ENCODE measurements around the gene ATL1. TPM values are rescaled to one million over a fixed set of nuclear protein-coding genes. Genes with fewer than 3 reads are reported as not detected.

The ATL1 gene
- total and polyA plus RNA-seq, 2 of the 13 experiments (the other 11 are each of a cell fraction or from before 2014, with no cell fraction given), result 0.60 to 0.65 TPM

GRCh38 chr14:50649691-50650090 is 89.7 kb downstream of the ATL1 start:
- FAIRE-seq (no peak), ATAC-seq (no peak), DNase-seq (ENCODE audit: low spot score) (no peak)
- no peak overlapping the region for H3K4me3 ChIP-seq (replicated peaks in 1 of 3; ENCODE audit: insufficient read depth in 1 of 3, low read depth in 2 of 3, low read length in 3 of 3)
- intact Hi-C loops (cut with micrococcal nuclease; ENCODE audit: unreplicated experiment), result no loop called here
- in situ Hi-C loops (cut with HindIII; ENCODE audit: extremely low pct_ligation_motif_present, low pct_unique_long_range_greater_than_20kb), result no loop called here
- no peak overlapping the region for H3K4me2 ChIP-seq (ENCODE audit: low read depth, low read length)
- ChIA-PET CTCF (ENCODE audit: low intra/inter-chr PET ratio, low total read pairs) (no interaction called here), POLR2A (no interaction called here)
- BruUV-seq (replicated peaks), result no TSS peak
- no peak overlapping the region for H2AFZ ChIP-seq (ENCODE audit: low read length)
- no peak overlapping the region for H3K27ac ChIP-seq (ENCODE audit: extremely low read length, insufficient read depth, low read length)
- H3K9ac ChIP-seq (ENCODE audit: insufficient read depth, low read depth, low read length), result no peak overlapping the region
- H3K4me1 ChIP-seq (ENCODE audit: insufficient read depth, low read length), result peaks cover 16% of the 10 kb centered on the region
- no peaks in the 10 kb centered on the region for H3K9me3 ChIP-seq (ENCODE audit: low read length)
- peaks cover under 1% of the 10 kb centered on the region in 2 experiments; a peak in 1 of 5 replicates for H3K36me3 ChIP-seq (replicated peaks in 1 of 2; ENCODE audit: control insufficient read depth in 1 of 2, insufficient read depth in 2 of 2, low read length in 2 of 2)
- TF ChIP-seq ZEB1 (IDR thresholded peaks at IDR 0.05; ENCODE audit: insufficient replicate concordance, low read depth), result no peak
- H3K27me3 ChIP-seq (ENCODE audit: control insufficient read depth in 1 of 2, insufficient read depth in 2 of 2, low read length in 2 of 2), result no peaks in the 10 kb centered on the region
- no peaks in the 10 kb centered on the region for H4K20me1 ChIP-seq (ENCODE audit: insufficient read depth, low read length)
- H3K79me2 ChIP-seq (ENCODE audit: insufficient read depth, low read length), result peaks cover 3% of the 10 kb centered on the region

GRCh38 chr14:50656776-50657175 is 96.8 kb downstream of the ATL1 start:
- FAIRE-seq (no peak), ATAC-seq (no peak), DNase-seq (ENCODE audit: low spot score) (no peak)
- peaks cover 13% of the 10 kb centered on the region for H3K4me1 ChIP-seq (ENCODE audit: insufficient read depth, low read length)
- ChIA-PET POLR2A (interaction anchor here (1.5 kb wide), 1 partner anchor 10 kb away, joined by 4 read pairs; no protein-coding TSS in a partner anchor), CTCF (ENCODE audit: low intra/inter-chr PET ratio, low total read pairs) (no interaction called here)
- 100% methylated on average over 6 of the region's 6 CpGs for WGBS (ENCODE audit: low lambda C conversion rate)
- no peaks in the 10 kb centered on the region for H3K27me3 ChIP-seq (ENCODE audit: control insufficient read depth in 1 of 2, insufficient read depth in 2 of 2, low read length in 2 of 2)
- peaks cover 0 to 8% of the 10 kb centered on the region in 2 experiments; a peak in 1 of 5 replicates for H3K36me3 ChIP-seq (replicated peaks in 1 of 2; ENCODE audit: control insufficient read depth in 1 of 2, insufficient read depth in 2 of 2, low read length in 2 of 2)
- H2AFZ ChIP-seq (ENCODE audit: low read length), result no peak overlapping the region
- no peaks in the 10 kb centered on the region for H4K20me1 ChIP-seq (ENCODE audit: insufficient read depth, low read length)
- BruUV-seq (replicated peaks), result no TSS peak
- H3K4me2 ChIP-seq (ENCODE audit: low read depth, low read length), result no peak overlapping the region
- no peak for TF ChIP-seq ZNF816 (CRISPR knock-in tag; IDR thresholded peaks at IDR 0.05; ENCODE audit: borderline replicate concordance)
- TF ChIP-seq ZNF549 (CRISPR knock-in tag; IDR thresholded peaks at IDR 0.05), result no peak
- no peak for TF ChIP-seq RFX3 (CRISPR knock-in tag; IDR thresholded peaks at IDR 0.05)
- TF ChIP-seq ZNF839 (CRISPR knock-in tag; IDR thresholded peaks at IDR 0.05; ENCODE audit: borderline replicate concordance), result no peak
- TF ChIP-seq ARNT (IDR thresholded peaks at IDR 0.05), result no peak
- TF ChIP-seq ZNF775 (CRISPR knock-in tag; IDR thresholded peaks at IDR 0.05; ENCODE audit: borderline replicate concordance), result no peak
- no peak for TF ChIP-seq SATB2 (CRISPR knock-in tag; IDR thresholded peaks at IDR 0.05)
- no peak for TF ChIP-seq ZNF382 (CRISPR knock-in tag; IDR thresholded peaks at IDR 0.05; ENCODE audit: borderline replicate concordance)
- no peak for TF ChIP-seq MED13 (CRISPR knock-in tag; IDR thresholded peaks at IDR 0.05)
- TF ChIP-seq YY1 (IDR thresholded peaks at IDR 0.05; ENCODE audit: insufficient read depth, insufficient replicate concordance, low read depth, low read length), result no peak
- TF ChIP-seq ZSCAN12 (CRISPR knock-in tag; IDR thresholded peaks at IDR 0.05), result no peak
- no peak for TF ChIP-seq CC2D1A (CRISPR knock-in tag; IDR thresholded peaks at IDR 0.05)
- no peak for TF ChIP-seq BRCA1 (CRISPR knock-in tag; IDR thresholded peaks at IDR 0.05)
- TF ChIP-seq SAP130 (CRISPR knock-in tag; IDR thresholded peaks at IDR 0.05; ENCODE audit: low read depth), result no peak
- H3K4me3 ChIP-seq (replicated peaks in 1 of 3; ENCODE audit: insufficient read depth in 1 of 3, low read depth in 2 of 3, low read length in 3 of 3), result no peak overlapping the region
- H3K9ac ChIP-seq (ENCODE audit: insufficient read depth, low read depth, low read length), result no peak overlapping the region
- intact Hi-C loops (cut with micrococcal nuclease; ENCODE audit: unreplicated experiment), result no loop called here
- in situ Hi-C loops (cut with HindIII; ENCODE audit: extremely low pct_ligation_motif_present, low pct_unique_long_range_greater_than_20kb), result no loop called here
- H3K79me2 ChIP-seq (ENCODE audit: insufficient read depth, low read length), result peaks cover 9% of the 10 kb centered on the region
- H3K27ac ChIP-seq (ENCODE audit: extremely low read length, insufficient read depth, low read length), result no peak overlapping the region
- no peaks in the 10 kb centered on the region for H3K9me3 ChIP-seq (ENCODE audit: low read length)

Data from HepG2 (cell line).